Vagina (tissue), 2 donors: ENCODE data around the gene RTCA. TPM values are rescaled to one million over a fixed set of nuclear protein-coding genes. Genes with fewer than 3 reads are reported as not detected.
"Not testable (repeated sequence)": the region's sequence is repeated elsewhere in the genome, so short reads cannot be mapped to it uniquely, and the experiment has no call there.

Experiments
- DNase-seq, 2 donors: peaks; one replicate each; pipeline ENCODE4 v3.0.0-alpha.2; 2017; ENCODE audit errors: extremely low spot score in 2 of 2
- H3K27ac ChIP-seq: fragments of 200-600 bp; sonication (generic); one replicate; pipeline ENCODE4 v1.5.1; 2019
- H3K27me3 ChIP-seq: fragments of 200-600 bp; sonication (generic); one replicate; pipeline ENCODE4 v1.5.1; 2019
- H3K36me3 ChIP-seq, 2 donors: fragments of 200-600 bp; sonication (generic); one replicate each; pipeline ENCODE4 v1.5.1; 2017 to 2019
- H3K4me1 ChIP-seq: fragments of 200-600 bp; sonication (generic); one replicate; pipeline ENCODE4 v1.5.1; 2019
- H3K4me3 ChIP-seq, 2 donors: fragments of 200-600 bp; sonication (generic); 1 replicate in 1 of 2; 2 replicates in 1 of 2; pipeline ENCODE4 v1.5.1; 2016 to 2019
- H3K9me3 ChIP-seq: fragments of 200-600 bp; sonication (generic); one replicate; pipeline ENCODE4 v1.5.1; 2019
- CTCF ChIP-seq, 3 experiments: fragments of 450-650 bp in 2 of 3; fragments of 200-600 bp in 1 of 3; sonication (generic) in 1 of 3; IDR thresholded peaks; one replicate each; pipeline ENCODE4 v1.5.1; 2017 to 2019; ENCODE audit warnings: antibody characterized with exemption in 3 of 3, mild to moderate bottlenecking in 2 of 3, moderate library complexity in 2 of 3
- POLR2A ChIP-seq, 2 donors: fragments of 450-650 bp; IDR thresholded peaks; one replicate each; pipeline ENCODE4 v1.6.1; 2017; ENCODE audit warnings: antibody characterized with exemption in 2 of 2, mild to moderate bottlenecking in 2 of 2, moderate library complexity in 2 of 2
- POLR2AphosphoS5 ChIP-seq, 2 donors: sonication (generic); formaldehyde crosslinking; IDR thresholded peaks; one replicate each; pipeline ENCODE4 v1.9.0; 2017; ENCODE audit warnings: antibody characterized with exemption in 2 of 2, mild to moderate bottlenecking in 2 of 2, low read depth in 1 of 2; ENCODE audit not compliant: insufficient read depth in 1 of 2
- intact Hi-C: fragments of 100-400 bp; cut with DNase I; formaldehyde crosslinking; loops from one replicate; pipeline ENCODE4 v1.15.1; 2023
- total RNA-seq: library from RNA; depleted of rRNA; stranded (reverse); fragments of >200 nt; gene quantifications from one replicate; pipeline ENCODE4 v1.2.3, GENCODE V29; 2016

RTCA gene
- total RNA-seq, 1 donor from 2014 or later = 14.5 TPM

DNA sequence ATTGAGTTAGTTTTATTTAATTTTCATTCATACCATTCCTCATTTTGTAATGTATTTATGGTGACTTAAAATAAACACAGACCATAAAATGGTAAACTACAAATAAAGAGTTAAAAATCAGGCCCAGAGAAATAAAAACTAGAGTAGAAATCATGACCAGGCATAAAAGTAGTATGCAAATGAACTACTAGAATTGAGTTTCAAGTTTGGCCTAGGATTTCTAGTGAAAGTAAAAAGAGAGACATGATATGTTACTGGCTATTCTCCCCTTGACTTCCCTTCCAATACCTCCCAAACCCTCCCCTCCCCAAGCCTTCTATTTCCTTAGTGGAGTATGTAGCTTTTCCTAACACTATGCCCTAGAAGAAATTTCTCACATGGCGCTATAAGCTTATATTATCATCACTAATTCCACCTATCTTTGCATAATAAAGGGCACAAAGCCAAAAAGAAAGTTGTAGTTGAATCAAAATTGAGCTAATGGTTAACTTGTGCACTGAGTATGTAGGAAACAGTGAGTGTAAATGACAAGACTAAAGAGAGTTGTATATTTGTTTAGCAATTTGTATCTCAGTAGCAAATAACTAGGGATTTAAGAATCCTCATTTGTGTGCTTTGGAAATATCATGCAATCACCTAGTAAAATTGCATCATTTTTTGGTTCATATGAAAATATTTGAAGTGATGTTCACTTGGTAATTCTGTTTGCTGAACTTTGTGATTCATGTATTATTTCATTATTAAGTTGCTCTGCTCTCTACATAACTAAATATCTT is 56.6 kb downstream of the RTCA start:
- Histone ChIP-seq H3K9me3 (no peaks in the 10 kb centered on the region), H3K4me3 (no peak overlapping the region), H3K27ac (no peak overlapping the region), H3K27me3 (no peaks in the 10 kb centered on the region), H3K4me1 (no peaks in the 10 kb centered on the region), H3K36me3 (no peaks in the 10 kb centered on the region)
- intact Hi-C loops = loop anchor here (5.0 kb wide), 1 partner anchor 655 kb away; no protein-coding TSS in a partner anchor
- no peak for TF ChIP-seq POLR2A (IDR thresholded peaks at IDR 0.05)
- TF ChIP-seq POLR2AphosphoS5 (IDR thresholded peaks at IDR 0.05; ENCODE audit: insufficient read depth in 1 of 2, low read depth in 1 of 2) = peak in 1 of 2 donors; percentile 39
- no peak for DNase-seq

- no peaks in the 10 kb centered on the region for H3K9me3 ChIP-seq
- intact Hi-C loops = loop anchor here (5.0 kb wide), 1 partner anchor 656 kb away; no protein-coding TSS in a partner anchor
- H3K4me1 ChIP-seq = no peaks in the 10 kb centered on the region
- TF ChIP-seq POLR2A (IDR thresholded peaks at IDR 0.05) (no peak), POLR2AphosphoS5 (IDR thresholded peaks at IDR 0.05; ENCODE audit: insufficient read depth in 1 of 2, low read depth in 1 of 2) (no peak), CTCF (IDR thresholded peaks at IDR 0.05) (no peak)
- H3K36me3 ChIP-seq = no peaks in the 10 kb centered on the region
- H3K27ac ChIP-seq = peak overlapping the region; percentile 13
- no peak overlapping the region for H3K4me3 ChIP-seq
- DNase-seq = no peak
- no peaks in the 10 kb centered on the region for H3K27me3 ChIP-seq
Observed at GRCh38 chr1:100323419-100324106, 57.5 kb downstream of the RTCA start.

DNA sequence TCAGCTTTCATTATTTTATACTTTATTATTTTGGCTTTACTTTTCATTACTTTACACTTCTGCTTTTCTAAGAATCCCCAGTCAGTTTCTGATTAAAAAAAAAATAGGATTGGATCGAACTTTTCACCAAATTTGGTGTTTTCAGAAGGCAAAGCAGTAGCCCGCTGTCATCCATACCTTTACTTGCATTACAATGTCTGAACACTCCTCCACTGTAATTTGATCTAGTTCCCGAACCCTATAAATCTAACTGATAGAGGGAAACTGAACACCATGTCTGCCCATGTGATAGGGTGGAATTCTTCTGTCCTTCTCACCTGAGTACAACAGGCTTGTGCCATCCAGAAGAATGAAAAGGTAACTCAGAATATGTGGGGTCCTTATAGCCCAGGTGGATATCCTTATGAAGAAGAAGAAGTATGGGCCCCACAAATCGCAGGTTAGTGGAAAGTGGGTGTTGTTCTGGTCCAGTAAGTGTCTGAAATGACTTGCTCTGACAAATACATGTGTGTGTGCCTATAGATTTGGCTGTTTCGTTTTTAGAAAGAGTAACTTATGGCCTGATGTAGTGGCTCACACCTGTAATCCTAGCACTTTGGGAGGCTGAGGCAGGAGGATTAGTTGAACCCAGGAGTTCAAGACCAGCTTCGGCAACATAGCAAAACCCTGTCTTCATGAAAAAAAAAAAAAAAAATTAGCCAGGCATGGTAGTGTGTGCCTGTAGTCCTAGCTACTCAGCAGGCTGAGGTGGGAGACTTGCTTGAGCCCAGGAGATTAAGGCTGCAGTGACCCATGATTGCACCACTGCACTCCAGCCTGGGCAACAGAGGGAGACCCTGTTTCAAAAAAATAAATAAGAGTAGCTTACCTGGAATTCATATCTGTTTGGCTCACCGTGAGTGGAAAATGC is 59.7 kb downstream of the RTCA start:
- no peak for DNase-seq
- no peak overlapping the region for H3K4me3 ChIP-seq
- intact Hi-C loops = no loop called here
- H3K27me3 ChIP-seq = no peaks in the 10 kb centered on the region
- H3K27ac ChIP-seq = no peak overlapping the region
- H3K4me1 ChIP-seq = no peaks in the 10 kb centered on the region
- no peak for TF ChIP-seq POLR2A (IDR thresholded peaks at IDR 0.05)
- no peak for TF ChIP-seq POLR2AphosphoS5 (IDR thresholded peaks at IDR 0.05; ENCODE audit: insufficient read depth in 1 of 2, low read depth in 1 of 2)
- TF ChIP-seq CTCF (IDR thresholded peaks at IDR 0.05) = no peak
- H3K9me3 ChIP-seq = no peaks in the 10 kb centered on the region
- no peaks in the 10 kb centered on the region for H3K36me3 ChIP-seq

DNA sequence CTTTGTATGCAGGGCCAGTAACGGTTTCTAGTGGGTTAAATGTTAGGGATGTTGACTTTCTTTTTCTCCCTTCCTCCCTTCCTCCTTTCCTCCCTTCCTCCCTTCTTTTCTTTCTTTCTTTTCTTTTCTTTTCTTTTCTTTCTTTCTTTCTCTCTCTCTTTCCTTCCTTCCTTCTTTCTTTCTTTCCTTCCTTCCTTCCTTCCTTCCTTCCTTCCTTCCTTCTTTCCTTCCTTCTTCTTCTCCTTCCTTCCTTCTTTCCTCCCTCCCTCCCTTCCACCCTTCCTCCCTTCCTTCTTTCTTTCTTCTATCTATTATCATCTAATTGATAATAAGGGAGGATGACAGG is 60.3 kb downstream of the RTCA start:
- DNase-seq, H3K36me3 ChIP-seq, H3K27ac ChIP-seq, H3K27me3 ChIP-seq, intact Hi-C loops, H3K4me1 ChIP-seq, H3K9me3 ChIP-seq, H3K4me3 ChIP-seq: not testable (repeated sequence)

DNA sequence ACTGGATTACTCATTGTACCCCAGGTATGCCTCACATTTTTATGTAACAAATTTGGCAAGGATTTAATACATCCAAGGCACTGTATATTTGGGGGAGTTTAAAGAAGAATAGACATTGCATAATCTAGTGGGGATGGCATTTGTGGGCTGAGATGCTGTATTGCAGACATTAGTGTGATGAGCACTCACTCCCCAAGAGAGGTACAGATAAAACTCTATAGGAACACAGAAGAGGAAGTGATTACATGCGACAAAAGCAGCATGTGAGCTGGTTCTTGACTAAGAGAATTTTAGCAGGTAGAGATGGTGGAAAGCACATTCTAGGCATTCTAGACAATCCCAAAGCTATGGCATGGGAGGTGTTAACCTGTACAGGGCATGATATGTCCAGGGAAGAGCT is 62.1 kb downstream of the RTCA start:
- Histone ChIP-seq H3K4me1 (no peaks in the 10 kb centered on the region), H3K27me3 (no peaks in the 10 kb centered on the region), H3K27ac (no peak overlapping the region), H3K4me3 (no peak overlapping the region), H3K36me3 (no peaks in the 10 kb centered on the region), H3K9me3 (no peaks in the 10 kb centered on the region)
- TF ChIP-seq CTCF (IDR thresholded peaks at IDR 0.05) (no peak), POLR2A (IDR thresholded peaks at IDR 0.05) (no peak), POLR2AphosphoS5 (IDR thresholded peaks at IDR 0.05; ENCODE audit: insufficient read depth in 1 of 2, low read depth in 1 of 2) (no peak)
- DNase-seq = no peak
- intact Hi-C loops = no loop called here

GRCh38 chr1:100331146-100331545 is 65.1 kb downstream of the RTCA start:
- H3K9me3 ChIP-seq, intact Hi-C loops, H3K4me1 ChIP-seq, H3K27ac ChIP-seq, DNase-seq, H3K36me3 ChIP-seq, H3K27me3 ChIP-seq, H3K4me3 ChIP-seq: not testable (repeated sequence)
